HG03439 (cell line): ENCODE data around the gene ZNF492.
"Not testable (repeated sequence)": the region's sequence is repeated elsewhere in the genome, so short reads cannot be mapped to it uniquely, and the experiment has no call there.

Experiments
- ATAC-seq: cut with Tn5 transposase; IDR thresholded peaks from one replicate; pipeline ENCODE4 v1.9.1; 2021; ENCODE audit warnings: mild to moderate bottlenecking, moderate library complexity; ENCODE audit not compliant: unreplicated experiment

The ZNF492 gene

GRCh38 chr19:22633706-22634449, at the start of gene ZNF492:
TSS of gene ZNF492 (plus strand) at chr19:22634324. CDS start at chr19:22653400, 19,076 bp downstream.
- ATAC-seq: not testable (repeated sequence)

- no peak for ATAC-seq
Observed at GRCh38 chr19:22595422-22595821, 38.7 kb upstream of the ZNF492 start.

- ATAC-seq: no peak
Observed at GRCh38 chr19:22595918-22596341, 38.2 kb upstream of the ZNF492 start.

- ATAC-seq: no peak
Observed at GRCh38 chr19:22600690-22601648, 33.2 kb upstream of the ZNF492 start.

- ATAC-seq: no peak
Observed at GRCh38 chr19:22601906-22602630, 32.1 kb upstream of the ZNF492 start.

- no peak for ATAC-seq
Observed at GRCh38 chr19:22602631-22603272, 31.4 kb upstream of the ZNF492 start.

GRCh38 chr19:22603518-22604440, 30.3 kb upstream of the ZNF492 start:
- ATAC-seq: no peak

GRCh38 chr19:22604571-22605274, 29.4 kb upstream of the ZNF492 start:
- no peak for ATAC-seq

GRCh38 chr19:22605275-22606211, 28.6 kb upstream of the ZNF492 start:
- no peak for ATAC-seq

- ATAC-seq: no peak
Observed at GRCh38 chr19:22606212-22606553, 27.9 kb upstream of the ZNF492 start.

- no peak for ATAC-seq
Observed at GRCh38 chr19:22606954-22607652, 27.0 kb upstream of the ZNF492 start.

GRCh38 chr19:22607653-22608430, 26.3 kb upstream of the ZNF492 start:
- no peak for ATAC-seq

- ATAC-seq: no peak
Observed at GRCh38 chr19:22608441-22608840, 25.7 kb upstream of the ZNF492 start.

- ATAC-seq: no peak
Observed at GRCh38 chr19:22609630-22610029, 24.5 kb upstream of the ZNF492 start.

GRCh38 chr19:22610121-22610520, 24.0 kb upstream of the ZNF492 start:
- ATAC-seq: no peak

- ATAC-seq: no peak
Observed at GRCh38 chr19:22612316-22612715, 21.8 kb upstream of the ZNF492 start.

GRCh38 chr19:22616659-22617058, 17.5 kb upstream of the ZNF492 start:
- ATAC-seq: no peak
